ENCODE data around the gene GBX2. TPM values are rescaled to one million over a fixed set of nuclear protein-coding genes. Genes with fewer than 3 reads are reported as not detected.

Gene GBX2
- total and polyA plus RNA-seq, 10 of the 15 experiments (the other 5 are each of a cell fraction or from before 2014, with no cell fraction given) = not detected

GRCh38 chr2:236200378-236200777 is 32.2 kb upstream of the GBX2 start (continued):
- TF ChIP-seq IRF4 (IDR thresholded peaks at IDR 0.05; ENCODE audit: low read depth, low read length) (no peak), RELA (IDR thresholded peaks at IDR 0.05; ENCODE audit: borderline replicate concordance, partially characterized antibody) (no peak), CEBPB (IDR thresholded peaks at IDR 0.05; ENCODE audit: borderline replicate concordance in 1 of 2, low read depth in 2 of 2, low read length in 2 of 2) (no peak), ZSCAN29 (IDR thresholded peaks at IDR 0.05) (no peak), CREB1 (IDR thresholded peaks at IDR 0.05; ENCODE audit: low read depth) (no peak), POU2F2 (IDR thresholded peaks at IDR 0.05; ENCODE audit: borderline replicate concordance, low read depth, low read length) (no peak)
- TF ChIP-seq, protein P1, sequence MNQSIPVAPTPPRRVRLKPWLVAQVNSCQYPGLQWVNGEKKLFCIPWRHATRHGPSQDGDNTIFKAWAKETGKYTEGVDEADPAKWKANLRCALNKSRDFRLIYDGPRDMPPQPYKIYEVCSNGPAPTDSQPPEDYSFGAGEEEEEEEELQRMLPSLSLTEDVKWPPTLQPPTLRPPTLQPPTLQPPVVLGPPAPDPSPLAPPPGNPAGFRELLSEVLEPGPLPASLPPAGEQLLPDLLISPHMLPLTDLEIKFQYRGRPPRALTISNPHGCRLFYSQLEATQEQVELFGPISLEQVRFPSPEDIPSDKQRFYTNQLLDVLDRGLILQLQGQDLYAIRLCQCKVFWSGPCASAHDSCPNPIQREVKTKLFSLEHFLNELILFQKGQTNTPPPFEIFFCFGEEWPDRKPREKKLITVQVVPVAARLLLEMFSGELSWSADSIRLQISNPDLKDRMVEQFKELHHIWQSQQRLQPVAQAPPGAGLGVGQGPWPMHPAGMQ (IDR thresholded peaks at IDR 0.05; ENCODE audit: borderline replicate concordance) = no peak

GRCh38 chr2:236196366-236196765 is 28.2 kb upstream of the GBX2 start:
- FAIRE-seq = no peak
- Histone ChIP-seq H3K4me1 (ENCODE audit: control insufficient read depth, insufficient read depth, low read length) (no peaks in the 10 kb centered on the region), H3K4me3 (no peak overlapping the region), H3K79me2 (ENCODE audit: control insufficient read depth, insufficient read depth, low read length) (no peaks in the 10 kb centered on the region), H3K4me2 (ENCODE audit: control insufficient read depth, insufficient read depth) (no peak overlapping the region), H3K36me3 (ENCODE audit: control insufficient read depth in 2 of 2, insufficient read depth in 2 of 2, low read length in 1 of 2) (no peaks in the 10 kb centered on the region), H2AFZ (ENCODE audit: control insufficient read depth, low read depth, low read length) (no peak overlapping the region), H3K9ac (ENCODE audit: control insufficient read depth, insufficient read depth, low read length) (no peak overlapping the region), H3K27ac (ENCODE audit: control insufficient read depth, insufficient read depth) (no peak overlapping the region), H4K20me1 (ENCODE audit: control insufficient read depth, insufficient read depth) (no peaks in the 10 kb centered on the region), H3K27me3 (replicated peaks in 1 of 2; ENCODE audit: control insufficient read depth in 2 of 2, insufficient read depth in 2 of 2, low read length in 1 of 2) (no peaks in the 10 kb centered on the region; a peak in 1 of 4 replicates), H3K9me3 (replicated peaks; ENCODE audit: control insufficient read depth, insufficient read depth, low read length) (no peaks in the 10 kb centered on the region)
- RAD21 ChIA-PET (ENCODE audit: unreplicated experiment) = no interaction called here
- 17% methylated on average over 7 of the region's 7 CpGs for WGBS (ENCODE audit: insufficient coverage, insufficient replicate concordance, low lambda C conversion rate, missing lambda C conversion rate)
- intact Hi-C loops (cut with micrococcal nuclease; ENCODE audit: unreplicated experiment) = no loop called here
- POLR2A ChIA-PET = no interaction called here
- CTCF ChIA-PET = interaction anchor here (1.0 kb wide), 1 partner anchor 417 kb away, joined by 5 read pairs; no protein-coding TSS in a partner anchor
- no peak for ATAC-seq
- SMC1A ChIA-PET (ENCODE audit: uncharacterized antibody, unreplicated experiment) = interaction anchor here (0.6 kb wide), 1 partner anchor 699 kb away, joined by 3 read pairs; no protein-coding TSS in a partner anchor
- TF ChIP-seq POU2F2 (IDR thresholded peaks at IDR 0.05; ENCODE audit: borderline replicate concordance, low read depth, low read length) (no peak), FOXK2 (IDR thresholded peaks at IDR 0.05) (no peak), ZNF217 (IDR thresholded peaks at IDR 0.05) (no peak), JUNB (IDR thresholded peaks at IDR 0.05) (no peak)
- TF ChIP-seq, protein P2, sequence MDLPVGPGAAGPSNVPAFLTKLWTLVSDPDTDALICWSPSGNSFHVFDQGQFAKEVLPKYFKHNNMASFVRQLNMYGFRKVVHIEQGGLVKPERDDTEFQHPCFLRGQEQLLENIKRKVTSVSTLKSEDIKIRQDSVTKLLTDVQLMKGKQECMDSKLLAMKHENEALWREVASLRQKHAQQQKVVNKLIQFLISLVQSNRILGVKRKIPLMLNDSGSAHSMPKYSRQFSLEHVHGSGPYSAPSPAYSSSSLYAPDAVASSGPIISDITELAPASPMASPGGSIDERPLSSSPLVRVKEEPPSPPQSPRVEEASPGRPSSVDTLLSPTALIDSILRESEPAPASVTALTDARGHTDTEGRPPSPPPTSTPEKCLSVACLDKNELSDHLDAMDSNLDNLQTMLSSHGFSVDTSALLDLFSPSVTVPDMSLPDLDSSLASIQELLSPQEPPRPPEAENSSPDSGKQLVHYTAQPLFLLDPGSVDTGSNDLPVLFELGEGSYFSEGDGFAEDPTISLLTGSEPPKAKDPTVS (IDR thresholded peaks at IDR 0.05; ENCODE audit: low read depth, low read length) = no peak
- TF ChIP-seq, protein P3, sequence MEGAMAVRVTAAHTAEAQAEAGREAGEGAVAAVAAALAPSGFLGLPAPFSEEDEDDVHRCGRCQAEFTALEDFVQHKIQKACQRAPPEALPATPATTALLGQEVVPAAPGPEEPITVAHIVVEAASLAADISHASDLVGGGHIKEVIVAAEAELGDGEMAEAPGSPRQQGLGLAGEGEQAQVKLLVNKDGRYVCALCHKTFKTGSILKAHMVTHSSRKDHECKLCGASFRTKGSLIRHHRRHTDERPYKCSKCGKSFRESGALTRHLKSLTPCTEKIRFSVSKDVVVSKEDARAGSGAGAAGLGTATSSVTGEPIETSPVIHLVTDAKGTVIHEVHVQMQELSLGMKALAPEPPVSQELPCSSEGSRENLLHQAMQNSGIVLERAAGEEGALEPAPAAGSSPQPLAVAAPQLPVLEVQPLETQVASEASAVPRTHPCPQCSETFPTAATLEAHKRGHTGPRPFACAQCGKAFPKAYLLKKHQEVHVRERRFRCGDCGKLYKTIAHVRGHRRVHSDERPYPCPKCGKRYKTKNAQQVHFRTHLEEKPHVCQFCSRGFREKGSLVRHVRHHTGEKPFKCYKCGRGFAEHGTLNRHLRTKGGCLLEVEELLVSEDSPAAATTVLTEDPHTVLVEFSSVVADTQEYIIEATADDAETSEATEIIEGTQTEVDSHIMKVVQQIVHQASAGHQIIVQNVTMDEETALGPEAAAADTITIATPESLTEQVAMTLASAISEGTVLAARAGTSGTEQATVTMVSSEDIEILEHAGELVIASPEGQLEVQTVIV (IDR thresholded peaks at IDR 0.05; ENCODE audit: borderline replicate concordance, partially characterized antibody) = no peak
- in situ Hi-C loops (cut with MboI) = no loop called here
- BruUV-seq (replicated peaks) = no TSS peak
- DNase-seq (ENCODE audit: low read depth, low spot score) = no peak

Data from GM12878 (cell line).